ENCODE measurements around the gene ARPP21.

The ARPP21 gene

GRCh38 chr3:35677797-35678196 is 38.5 kb downstream of the ARPP21 start:
- DNase-seq = no peak

- no peak for DNase-seq
Observed at GRCh38 chr3:35678643-35679161, 39.4 kb downstream of the ARPP21 start.

GRCh38 chr3:35679409-35680080 is 40.2 kb downstream of the ARPP21 start:
- no peak for DNase-seq

GRCh38 chr3:35680866-35681650 is 41.7 kb downstream of the ARPP21 start:
- DNase-seq = no peak

- DNase-seq = no peak
Observed at GRCh38 chr3:35685153-35685552, 45.8 kb downstream of the ARPP21 start.

- DNase-seq = no peak
Observed at GRCh38 chr3:35688826-35689225, 49.5 kb downstream of the ARPP21 start.

GRCh38 chr3:35690271-35690670 is 50.9 kb downstream of the ARPP21 start:
- DNase-seq = no peak

- DNase-seq = no peak
Observed at GRCh38 chr3:35705904-35706303, 66.6 kb downstream of the ARPP21 start.

GRCh38 chr3:35707904-35708303 is 68.6 kb downstream of the ARPP21 start:
- no peak for DNase-seq

- DNase-seq = no peak
Observed at GRCh38 chr3:35708394-35709271, 69.3 kb downstream of the ARPP21 start.

GRCh38 chr3:35709691-35710090 is 70.4 kb downstream of the ARPP21 start:
- no peak for DNase-seq

- DNase-seq = no peak
Observed at GRCh38 chr3:35710554-35710953, 71.2 kb downstream of the ARPP21 start.

- no peak for DNase-seq
Observed at GRCh38 chr3:35718921-35719320, 79.6 kb downstream of the ARPP21 start.

GRCh38 chr3:35721628-35722027 is 82.3 kb downstream of the ARPP21 start:
- no peak for DNase-seq

- DNase-seq = no peak
Observed at GRCh38 chr3:35722902-35723301, 83.6 kb downstream of the ARPP21 start.

GRCh38 chr3:35723480-35724097 is 84.3 kb downstream of the ARPP21 start:
- DNase-seq = no peak

- DNase-seq = no peak
Observed at GRCh38 chr3:35724106-35724505, 84.8 kb downstream of the ARPP21 start.

- no peak for DNase-seq
Observed at GRCh38 chr3:35727179-35727578, 87.9 kb downstream of the ARPP21 start.

- no peak for DNase-seq
Observed at GRCh38 chr3:35733341-35733740, 94.0 kb downstream of the ARPP21 start.

GRCh38 chr3:35733864-35734263 is 94.5 kb downstream of the ARPP21 start:
- no peak for DNase-seq

- DNase-seq = no peak
Observed at GRCh38 chr3:35737080-35737479, 97.8 kb downstream of the ARPP21 start.

GRCh38 chr3:35737527-35737926 is 98.2 kb downstream of the ARPP21 start:
- DNase-seq = no peak

All from CD4-positive, alpha-beta T cell treated with Interleukin-12 subunit alpha and Interleukin-12 subunit beta, for 1 hour (primary cell).